Panc1 (cell line): ENCODE data around the gene EEF1AKMT2.

ENCODE experiments used
- POLR2AphosphoS5 ChIP-seq: IDR thresholded peaks from 2 replicates; pipeline ENCODE4 v1.6.1; 2012; ENCODE audit warnings: mild to moderate bottlenecking, low read depth, low read length, moderate library complexity
- SIN3A ChIP-seq: IDR thresholded peaks from 2 replicates; pipeline ENCODE4 v1.6.1; 2012; ENCODE audit warnings: low read depth, mild to moderate bottlenecking, low read length, moderate library complexity, borderline replicate concordance; ENCODE audit not compliant: insufficient read depth
- TCF7L2 ChIP-seq: IDR thresholded peaks from 2 replicates; pipeline ENCODE4 v1.6.1; 2011; ENCODE audit warnings: mild to moderate bottlenecking, low read depth, low read length, inconsistent platforms
- TF ChIP-seq, protein P1 (sequence below): fragments of 450-650 bp; IDR thresholded peaks from 2 replicates; pipeline ENCODE4 v1.5.1; 2017; ENCODE audit warnings: mild to moderate bottlenecking
- TF ChIP-seq, protein P2 (sequence below), 2 experiments: IDR thresholded peaks; 2 replicates each; pipeline ENCODE4 v1.6.1; 2011 to 2012; ENCODE audit warnings: low read depth in 2 of 2, control low read depth in 1 of 2, low read length in 1 of 2, mild to moderate bottlenecking in 1 of 2, moderate library complexity in 1 of 2; ENCODE audit not compliant: insufficient read depth in 1 of 2

DNA sequence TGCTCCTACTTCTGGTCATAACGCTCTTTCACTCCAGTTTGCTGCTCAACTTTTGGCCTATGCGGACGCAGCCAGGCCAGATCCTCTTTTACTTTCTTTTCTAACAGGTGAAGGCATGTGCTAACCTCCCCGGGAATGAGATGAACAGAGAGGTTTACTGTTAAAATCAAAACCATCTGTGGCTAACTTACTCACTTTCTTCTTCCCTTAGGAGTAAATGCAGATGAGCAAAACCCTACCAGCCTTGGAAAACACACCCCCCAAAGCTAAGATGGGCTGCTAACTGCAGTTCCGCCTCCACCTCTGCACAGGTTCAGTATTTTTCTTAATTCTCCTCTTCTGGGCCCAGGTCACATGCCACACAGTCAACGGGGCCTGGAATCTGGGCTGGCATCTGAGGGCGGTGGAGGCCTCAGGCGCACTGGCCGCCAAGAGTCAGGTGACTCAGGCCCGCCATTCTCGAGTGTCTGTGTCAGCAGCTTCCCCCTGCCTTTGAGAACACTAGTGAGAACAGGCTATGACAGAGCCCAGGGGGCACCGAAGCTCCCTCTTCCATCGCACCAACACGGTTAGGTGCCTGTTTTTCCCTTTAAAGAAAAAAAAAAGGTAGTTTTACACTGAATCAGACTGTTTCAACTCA is 58.6 kb downstream of the EEF1AKMT2 start:
- TF ChIP-seq, protein P1, sequence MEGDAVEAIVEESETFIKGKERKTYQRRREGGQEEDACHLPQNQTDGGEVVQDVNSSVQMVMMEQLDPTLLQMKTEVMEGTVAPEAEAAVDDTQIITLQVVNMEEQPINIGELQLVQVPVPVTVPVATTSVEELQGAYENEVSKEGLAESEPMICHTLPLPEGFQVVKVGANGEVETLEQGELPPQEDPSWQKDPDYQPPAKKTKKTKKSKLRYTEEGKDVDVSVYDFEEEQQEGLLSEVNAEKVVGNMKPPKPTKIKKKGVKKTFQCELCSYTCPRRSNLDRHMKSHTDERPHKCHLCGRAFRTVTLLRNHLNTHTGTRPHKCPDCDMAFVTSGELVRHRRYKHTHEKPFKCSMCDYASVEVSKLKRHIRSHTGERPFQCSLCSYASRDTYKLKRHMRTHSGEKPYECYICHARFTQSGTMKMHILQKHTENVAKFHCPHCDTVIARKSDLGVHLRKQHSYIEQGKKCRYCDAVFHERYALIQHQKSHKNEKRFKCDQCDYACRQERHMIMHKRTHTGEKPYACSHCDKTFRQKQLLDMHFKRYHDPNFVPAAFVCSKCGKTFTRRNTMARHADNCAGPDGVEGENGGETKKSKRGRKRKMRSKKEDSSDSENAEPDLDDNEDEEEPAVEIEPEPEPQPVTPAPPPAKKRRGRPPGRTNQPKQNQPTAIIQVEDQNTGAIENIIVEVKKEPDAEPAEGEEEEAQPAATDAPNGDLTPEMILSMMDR, result no peak
- TF ChIP-seq POLR2AphosphoS5, result no peak
- no peak for TF ChIP-seq SIN3A
- TF ChIP-seq TCF7L2, result no peak
- TF ChIP-seq, protein P2, sequence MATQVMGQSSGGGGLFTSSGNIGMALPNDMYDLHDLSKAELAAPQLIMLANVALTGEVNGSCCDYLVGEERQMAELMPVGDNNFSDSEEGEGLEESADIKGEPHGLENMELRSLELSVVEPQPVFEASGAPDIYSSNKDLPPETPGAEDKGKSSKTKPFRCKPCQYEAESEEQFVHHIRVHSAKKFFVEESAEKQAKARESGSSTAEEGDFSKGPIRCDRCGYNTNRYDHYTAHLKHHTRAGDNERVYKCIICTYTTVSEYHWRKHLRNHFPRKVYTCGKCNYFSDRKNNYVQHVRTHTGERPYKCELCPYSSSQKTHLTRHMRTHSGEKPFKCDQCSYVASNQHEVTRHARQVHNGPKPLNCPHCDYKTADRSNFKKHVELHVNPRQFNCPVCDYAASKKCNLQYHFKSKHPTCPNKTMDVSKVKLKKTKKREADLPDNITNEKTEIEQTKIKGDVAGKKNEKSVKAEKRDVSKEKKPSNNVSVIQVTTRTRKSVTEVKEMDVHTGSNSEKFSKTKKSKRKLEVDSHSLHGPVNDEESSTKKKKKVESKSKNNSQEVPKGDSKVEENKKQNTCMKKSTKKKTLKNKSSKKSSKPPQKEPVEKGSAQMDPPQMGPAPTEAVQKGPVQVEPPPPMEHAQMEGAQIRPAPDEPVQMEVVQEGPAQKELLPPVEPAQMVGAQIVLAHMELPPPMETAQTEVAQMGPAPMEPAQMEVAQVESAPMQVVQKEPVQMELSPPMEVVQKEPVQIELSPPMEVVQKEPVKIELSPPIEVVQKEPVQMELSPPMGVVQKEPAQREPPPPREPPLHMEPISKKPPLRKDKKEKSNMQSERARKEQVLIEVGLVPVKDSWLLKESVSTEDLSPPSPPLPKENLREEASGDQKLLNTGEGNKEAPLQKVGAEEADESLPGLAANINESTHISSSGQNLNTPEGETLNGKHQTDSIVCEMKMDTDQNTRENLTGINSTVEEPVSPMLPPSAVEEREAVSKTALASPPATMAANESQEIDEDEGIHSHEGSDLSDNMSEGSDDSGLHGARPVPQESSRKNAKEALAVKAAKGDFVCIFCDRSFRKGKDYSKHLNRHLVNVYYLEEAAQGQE (IDR thresholded peaks at IDR 0.05; ENCODE audit: insufficient read depth in 1 of 2, low read depth in 2 of 2, low read length in 1 of 2), result no peak
